A673 (cell line): ENCODE measurements around the gene SLC16A11.

Experiments
- EZH2 ChIP-seq: fragments of 200-600 bp; sonication (generic); IDR thresholded peaks from 2 replicates; pipeline ENCODE4 v1.6.1; 2017; ENCODE audit warnings: borderline replicate concordance, low read depth, mild to moderate bottlenecking, mixed read lengths, antibody characterized with exemption, low read length; ENCODE audit not compliant: poor library complexity, severe bottlenecking
- TF ChIP-seq, protein P1 (sequence below): fragments of 300-800, 200-600 bp; sonication (generic); conservative IDR thresholded peaks from 2 replicates; pipeline ENCODE4 v1.5.1; 2017; ENCODE audit warnings: low read depth, mild to moderate bottlenecking, antibody characterized with exemption, low read length, moderate library complexity, mixed read lengths

DNA sequence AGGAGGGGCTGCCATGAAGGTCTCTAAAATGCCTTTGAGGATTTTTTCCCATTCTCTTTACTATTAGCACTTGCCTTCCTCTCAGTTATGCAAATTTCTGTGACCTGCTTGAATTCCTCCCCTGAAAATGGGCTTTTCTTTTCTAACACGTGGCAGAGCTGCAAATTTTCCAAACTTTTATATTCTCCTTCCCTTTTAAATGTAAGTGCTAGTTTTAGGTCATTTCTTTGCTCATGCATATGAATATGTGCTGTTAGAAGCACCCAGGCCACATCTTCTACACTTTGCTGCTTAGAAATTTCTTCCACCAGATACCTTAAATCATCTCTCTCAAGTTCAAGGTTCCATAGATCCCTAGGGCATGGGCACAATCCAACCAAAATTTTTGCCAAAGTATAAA lies 24.4 kb upstream of the SLC16A11 start:
- TF ChIP-seq, protein P1, sequence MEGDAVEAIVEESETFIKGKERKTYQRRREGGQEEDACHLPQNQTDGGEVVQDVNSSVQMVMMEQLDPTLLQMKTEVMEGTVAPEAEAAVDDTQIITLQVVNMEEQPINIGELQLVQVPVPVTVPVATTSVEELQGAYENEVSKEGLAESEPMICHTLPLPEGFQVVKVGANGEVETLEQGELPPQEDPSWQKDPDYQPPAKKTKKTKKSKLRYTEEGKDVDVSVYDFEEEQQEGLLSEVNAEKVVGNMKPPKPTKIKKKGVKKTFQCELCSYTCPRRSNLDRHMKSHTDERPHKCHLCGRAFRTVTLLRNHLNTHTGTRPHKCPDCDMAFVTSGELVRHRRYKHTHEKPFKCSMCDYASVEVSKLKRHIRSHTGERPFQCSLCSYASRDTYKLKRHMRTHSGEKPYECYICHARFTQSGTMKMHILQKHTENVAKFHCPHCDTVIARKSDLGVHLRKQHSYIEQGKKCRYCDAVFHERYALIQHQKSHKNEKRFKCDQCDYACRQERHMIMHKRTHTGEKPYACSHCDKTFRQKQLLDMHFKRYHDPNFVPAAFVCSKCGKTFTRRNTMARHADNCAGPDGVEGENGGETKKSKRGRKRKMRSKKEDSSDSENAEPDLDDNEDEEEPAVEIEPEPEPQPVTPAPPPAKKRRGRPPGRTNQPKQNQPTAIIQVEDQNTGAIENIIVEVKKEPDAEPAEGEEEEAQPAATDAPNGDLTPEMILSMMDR = no peak
- TF ChIP-seq EZH2 = no peak
